HUDEP-2 (cell line): Measurements from ENCODE around the gene HNRNPA2B1.

Experiments
- DNase-seq, 76 experiments: peaks; one replicate each; lab custom pipeline; 2025; ENCODE audit not compliant: unreplicated experiment in 76 of 76; lab: John Stamatoyannopoulos, UW

The HNRNPA2B1 gene

DNA sequence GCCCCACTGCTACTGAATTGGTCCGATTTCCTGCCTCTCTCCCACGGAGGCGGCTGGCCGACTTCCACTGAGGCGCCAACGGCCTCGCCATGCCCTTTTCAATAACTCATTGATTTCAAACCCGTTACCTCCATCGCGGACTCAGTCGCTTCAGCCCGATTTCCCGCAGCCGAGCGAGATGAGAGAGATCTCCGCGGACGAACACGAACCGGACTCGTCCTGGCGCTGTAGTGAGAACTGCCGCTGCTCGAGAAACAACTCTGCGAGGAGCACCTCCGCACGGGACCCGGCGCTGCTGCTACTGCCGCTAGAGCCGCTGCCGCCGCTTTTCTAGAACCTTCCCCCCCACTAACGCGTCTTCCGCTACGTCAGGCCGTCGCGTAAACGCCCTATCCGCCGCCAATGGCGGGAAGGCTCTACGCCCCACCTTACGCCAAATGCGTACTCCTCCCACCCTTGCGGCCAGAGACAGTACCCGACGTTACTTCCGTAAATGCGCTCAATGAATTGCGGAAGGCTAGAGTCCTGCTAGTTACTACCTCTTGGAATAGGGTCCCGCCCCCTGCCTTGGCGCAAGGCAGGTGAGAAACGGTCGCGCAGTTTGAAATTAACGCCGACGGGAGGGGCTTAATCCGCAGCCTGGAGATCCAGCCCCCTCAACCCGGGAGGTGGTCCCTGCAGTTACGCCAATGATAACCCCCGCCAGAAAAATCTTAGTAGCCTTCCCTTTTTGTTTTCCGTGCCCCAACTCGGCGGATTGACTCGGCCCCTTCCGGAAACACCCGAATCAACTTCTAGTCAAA is at the start of gene HNRNPA2B1:
HNRNPA2B1 (minus strand) TSS at position 303 of the 803 bp plus-strand sequence; CDS start at position 134, 169 bp downstream.
- DNase-seq = peak; percentile 79 to 99 (median 96)

DNA sequence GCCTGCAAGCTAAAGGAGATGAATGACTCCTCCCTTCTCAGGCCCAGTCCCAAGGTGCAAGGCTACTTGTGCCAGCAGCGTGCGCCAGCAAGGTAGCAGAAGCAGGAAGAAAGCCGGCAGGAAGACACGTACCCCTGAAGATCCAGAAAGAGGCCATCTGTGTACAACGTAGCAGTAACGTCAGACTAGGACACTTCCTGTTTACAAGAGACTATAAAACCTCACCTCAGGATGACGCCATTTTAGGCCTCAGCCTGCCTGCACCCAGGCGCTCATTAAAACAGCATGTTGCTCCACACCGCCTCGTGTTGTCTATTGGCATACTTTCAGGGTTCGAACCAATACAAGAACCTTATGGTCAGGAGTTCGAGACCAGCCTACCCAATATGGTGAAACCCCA is 49.7 kb upstream of the HNRNPA2B1 start:
- no peak for DNase-seq

DNA sequence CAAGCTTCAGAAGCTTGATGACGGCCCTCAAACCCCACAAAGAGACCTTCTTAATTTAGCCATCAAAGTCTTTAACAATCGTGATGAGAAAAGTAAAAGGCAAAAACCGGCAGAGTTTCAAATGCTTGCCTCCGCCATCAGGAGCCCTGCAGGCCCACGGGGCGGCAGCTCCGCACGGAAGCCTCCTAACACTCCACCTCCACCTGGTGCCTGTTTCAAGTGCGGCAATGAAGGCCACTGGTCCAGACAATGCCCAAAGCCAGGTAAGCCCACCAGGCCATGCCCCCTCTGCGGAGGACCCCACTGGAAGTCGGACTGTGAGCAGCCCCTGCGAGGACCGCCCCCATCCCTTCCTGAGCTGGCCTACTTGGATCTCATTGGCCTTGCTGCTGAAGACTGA is 44.6 kb upstream of the HNRNPA2B1 start:
- no peak for DNase-seq

DNA sequence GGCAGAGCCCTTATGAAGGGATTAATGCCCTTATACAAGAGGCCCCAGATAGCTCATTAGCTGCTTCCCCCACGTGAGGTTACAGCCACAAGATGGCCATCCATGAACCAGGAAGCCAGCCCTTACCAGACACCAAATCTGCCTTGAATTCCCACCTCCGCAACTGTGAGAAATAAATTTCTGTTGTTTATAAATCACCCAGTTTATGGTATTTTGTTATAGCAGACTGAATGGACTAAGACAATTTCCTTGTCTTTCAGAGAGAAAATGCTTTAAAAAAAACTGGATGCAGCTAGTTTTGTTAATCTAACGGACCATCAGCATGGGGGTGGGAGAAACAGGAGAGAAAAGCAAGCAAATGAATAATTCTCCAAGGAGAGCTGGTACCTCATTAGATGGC is 37.5 kb upstream of the HNRNPA2B1 start:
- DNase-seq = no peak

DNA sequence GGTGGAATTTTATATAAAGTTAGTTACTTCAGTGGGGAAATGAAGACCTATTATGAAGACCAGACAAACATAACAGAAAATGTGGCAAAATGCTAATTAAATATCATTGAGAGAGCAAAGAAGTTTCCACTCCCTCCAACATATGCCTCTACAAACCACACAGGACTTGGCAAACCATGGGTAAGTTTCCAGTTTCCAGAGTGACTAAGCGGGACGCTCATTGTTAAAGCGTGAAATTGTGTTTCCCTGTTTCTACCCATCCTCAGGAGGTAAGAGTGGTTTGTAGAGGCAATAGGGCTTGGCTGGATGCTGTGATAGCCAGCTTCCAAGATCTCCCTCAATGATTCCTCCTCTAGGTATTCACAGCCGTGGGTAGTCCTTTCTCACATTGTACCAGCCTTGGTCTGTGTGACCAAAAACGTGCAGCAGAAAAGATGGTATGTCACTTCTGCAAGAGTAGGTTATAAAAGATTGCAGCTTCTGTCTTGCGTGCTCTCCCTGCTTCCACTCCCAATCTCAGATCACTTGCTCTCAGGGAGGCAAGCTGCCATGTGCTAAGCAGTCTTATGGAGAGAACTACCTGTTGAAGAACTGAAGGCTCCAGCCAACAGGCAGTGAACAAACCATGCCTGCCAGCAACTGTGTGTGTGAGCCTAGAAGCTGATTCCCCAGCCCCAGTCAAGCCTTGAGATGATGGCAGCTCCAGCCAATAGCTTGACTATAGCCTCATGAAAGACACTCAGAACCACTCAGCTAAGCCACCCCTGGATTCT is 36.7 kb upstream of the HNRNPA2B1 start:
- no peak for DNase-seq

DNA sequence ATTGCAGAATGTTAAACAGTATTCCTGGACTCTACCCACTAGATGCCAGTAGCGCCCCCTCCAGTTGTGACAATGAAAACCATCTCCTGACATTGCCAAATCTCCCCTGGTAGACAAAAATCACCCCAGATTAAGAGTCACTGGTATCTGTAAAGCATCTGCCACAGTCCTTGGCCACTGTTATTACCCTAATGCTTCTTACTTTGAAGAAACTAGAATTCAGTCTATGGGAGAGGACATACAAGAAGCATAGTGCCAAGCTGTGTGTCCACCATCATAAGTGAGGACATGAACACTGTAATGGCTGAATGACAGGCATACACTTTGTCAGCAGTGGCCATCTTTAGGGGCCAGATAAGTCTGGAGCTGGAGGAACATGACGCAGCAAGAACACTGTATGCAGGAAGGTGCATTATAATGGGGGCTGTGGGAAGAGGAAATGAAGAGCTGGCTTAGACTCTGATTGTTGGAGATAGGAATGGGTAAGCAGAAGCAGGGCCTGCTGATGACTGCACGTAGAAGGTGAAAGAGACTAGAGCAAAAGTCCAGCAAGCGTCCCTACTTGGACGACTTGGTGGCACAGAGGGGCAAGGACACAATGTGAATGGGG is 33.5 kb upstream of the HNRNPA2B1 start:
- DNase-seq = peak in 4 of 76 experiments; percentile 4 to 23 (median 10)

DNA sequence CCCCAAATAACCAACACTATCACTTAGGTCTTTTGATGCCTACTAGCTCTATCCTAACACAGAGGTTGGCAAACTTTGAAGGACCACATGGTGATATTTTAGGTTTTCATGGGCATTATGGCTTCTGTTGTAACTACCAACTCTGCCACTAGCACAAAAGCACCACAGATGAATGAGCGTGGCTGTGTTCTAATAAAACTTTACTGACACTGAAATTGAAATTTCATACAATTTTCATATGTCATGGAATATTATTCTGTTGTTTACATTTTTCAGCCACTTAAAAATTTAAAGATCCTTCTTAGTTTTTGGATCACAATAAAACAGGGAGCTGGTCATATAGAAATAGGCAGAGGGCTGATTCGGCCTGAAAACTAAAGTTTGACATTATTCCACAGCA is 27.4 kb upstream of the HNRNPA2B1 start:
- DNase-seq = no peak

DNA sequence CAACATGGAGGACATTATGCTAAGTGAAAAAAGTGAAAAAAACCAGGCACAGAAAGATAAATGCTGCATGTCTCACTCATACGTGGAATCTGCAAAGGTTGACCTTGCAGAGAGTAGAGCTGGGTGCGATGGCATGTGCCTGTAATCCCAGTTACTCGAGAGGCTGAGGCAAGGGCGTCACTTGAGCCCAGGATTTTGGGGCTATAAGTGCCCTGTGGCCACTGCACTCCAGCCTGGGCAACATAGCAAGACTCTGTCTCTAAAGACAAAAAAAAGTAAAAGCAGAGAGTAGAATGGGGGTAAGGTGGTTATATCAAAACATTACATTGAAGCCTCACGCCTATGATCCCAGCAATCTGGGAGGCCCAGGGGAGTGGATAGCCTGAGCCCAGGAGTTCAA is 23.8 kb upstream of the HNRNPA2B1 start:
- DNase-seq = no peak

DNA sequence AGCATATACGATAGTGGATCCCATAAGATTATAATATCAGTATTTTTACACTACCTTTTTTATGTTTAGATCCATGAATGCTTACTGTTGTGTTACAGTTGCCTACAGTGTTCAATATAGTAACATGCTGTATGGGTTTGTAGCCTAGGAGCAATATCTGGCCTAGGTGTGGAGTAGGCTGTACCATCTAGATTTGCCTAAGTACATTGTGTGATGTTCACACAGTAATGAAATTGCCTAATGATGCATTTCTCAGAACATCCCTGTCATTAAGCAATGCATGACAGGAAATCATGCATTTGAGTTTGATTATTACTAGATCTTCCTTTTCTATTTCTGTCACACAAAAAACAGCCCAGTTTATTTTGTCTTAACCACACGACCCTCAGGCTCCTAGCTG is 15.5 kb upstream of the HNRNPA2B1 start:
- DNase-seq = no peak

DNA sequence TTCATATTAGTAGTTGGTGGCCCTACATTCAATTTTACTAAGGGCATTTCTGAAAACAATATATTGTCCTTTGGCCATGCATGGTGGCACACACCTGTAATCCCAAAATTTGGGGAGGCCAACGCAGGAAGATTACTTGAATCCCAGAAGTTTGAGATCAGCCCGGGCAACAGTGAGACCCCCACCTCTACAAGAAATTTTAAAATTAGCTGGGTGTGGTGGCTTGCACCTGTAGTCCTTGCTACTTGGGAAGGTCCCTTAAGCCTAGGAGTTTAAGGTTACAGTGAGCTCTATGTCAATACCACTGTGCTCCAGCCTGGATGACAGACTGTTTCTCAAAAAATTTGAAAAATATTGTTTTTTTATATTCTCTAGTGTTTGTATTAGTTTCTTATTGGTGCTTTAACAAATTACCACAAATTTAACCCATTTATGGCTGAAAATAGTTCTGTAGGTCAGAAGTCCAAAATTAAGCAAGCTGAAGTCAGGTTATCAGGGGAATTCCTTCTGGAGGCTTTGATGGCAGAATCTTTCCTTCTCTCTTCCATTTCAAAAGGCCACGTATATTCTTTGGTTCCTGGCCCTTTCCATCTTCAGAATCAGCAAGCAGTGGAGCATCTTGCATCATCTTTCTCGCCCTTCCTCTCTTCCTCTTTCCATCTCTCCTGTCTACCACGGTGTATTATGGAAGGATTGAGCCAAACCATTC is 13.4 kb upstream of the HNRNPA2B1 start:
- DNase-seq = no peak

DNA sequence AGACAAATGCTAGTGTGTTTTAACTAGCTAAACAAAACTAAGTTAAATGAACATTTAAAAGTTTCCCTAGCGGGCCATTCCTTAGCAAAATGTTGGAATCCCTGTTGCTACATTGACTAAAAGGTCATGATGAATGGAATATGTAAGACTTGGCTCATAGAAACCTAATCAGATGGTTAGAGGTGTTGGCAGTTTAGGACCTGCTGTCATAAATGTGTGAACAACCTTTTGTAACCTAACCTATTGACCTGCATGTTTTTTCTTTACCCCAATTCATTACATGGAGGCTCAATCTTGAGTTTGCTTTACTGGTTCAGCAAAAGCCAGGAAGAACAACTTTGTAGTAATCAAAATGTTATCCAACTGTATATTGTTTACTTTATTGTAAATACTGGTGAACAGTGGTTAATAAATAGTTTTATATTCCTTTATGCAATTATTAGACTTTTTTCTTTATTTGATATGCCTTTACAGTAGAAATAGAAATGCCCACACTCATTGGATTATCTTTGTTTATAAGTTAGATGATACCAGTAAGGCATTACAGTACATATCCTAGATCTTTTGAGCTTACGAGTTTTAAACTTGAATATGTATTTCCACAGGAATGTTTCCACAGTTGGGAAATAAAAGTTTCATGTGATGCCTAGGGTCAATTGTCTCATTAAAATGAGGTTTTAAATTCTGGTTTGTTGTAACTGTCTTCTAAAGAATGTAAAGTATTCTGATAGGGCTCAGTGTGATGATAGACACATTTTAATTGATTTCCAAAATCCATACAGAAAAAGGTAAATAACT is 12.6 kb upstream of the HNRNPA2B1 start:
- no peak for DNase-seq

DNA sequence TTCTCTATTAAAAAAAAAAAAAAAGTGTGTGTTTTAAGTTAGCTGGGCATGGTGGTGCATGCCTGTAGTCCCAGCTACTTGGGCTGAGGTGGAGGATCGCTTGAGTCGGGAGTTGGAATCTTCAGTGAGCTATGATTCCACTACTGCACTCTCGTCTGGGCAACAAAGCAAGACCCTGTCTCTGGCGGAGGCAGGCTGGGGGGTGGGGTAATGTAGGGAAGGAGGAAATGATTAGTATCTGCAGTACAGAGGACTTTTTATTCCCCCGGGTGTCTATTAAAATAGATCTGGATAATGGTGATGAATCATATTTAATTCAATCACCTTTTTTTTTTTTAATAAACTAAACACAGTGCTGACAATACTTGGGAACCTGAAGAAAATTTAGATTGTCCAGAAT is 7.5 kb upstream of the HNRNPA2B1 start:
- no peak for DNase-seq

DNA sequence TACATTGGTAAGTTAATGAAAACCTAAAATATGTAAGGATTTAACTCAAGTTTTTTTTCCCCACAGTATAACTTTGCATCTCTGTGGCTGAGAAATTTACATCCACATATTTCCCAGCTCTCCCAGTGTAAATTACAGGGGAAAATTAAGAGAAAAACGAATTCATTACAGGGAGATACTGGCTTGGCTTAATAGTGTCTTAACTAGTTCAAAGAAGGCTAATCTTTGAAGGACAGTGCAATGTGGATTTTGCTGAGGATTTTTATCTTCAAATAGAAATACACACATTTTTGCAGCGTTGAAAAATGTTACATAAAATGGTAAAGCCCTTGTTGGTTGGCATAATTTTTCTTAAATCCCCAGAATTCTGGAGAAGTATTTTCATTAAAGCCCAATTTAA is 2.5 kb upstream of the HNRNPA2B1 start:
- peak in 1 of 76 experiments; percentile 48 for DNase-seq

DNA sequence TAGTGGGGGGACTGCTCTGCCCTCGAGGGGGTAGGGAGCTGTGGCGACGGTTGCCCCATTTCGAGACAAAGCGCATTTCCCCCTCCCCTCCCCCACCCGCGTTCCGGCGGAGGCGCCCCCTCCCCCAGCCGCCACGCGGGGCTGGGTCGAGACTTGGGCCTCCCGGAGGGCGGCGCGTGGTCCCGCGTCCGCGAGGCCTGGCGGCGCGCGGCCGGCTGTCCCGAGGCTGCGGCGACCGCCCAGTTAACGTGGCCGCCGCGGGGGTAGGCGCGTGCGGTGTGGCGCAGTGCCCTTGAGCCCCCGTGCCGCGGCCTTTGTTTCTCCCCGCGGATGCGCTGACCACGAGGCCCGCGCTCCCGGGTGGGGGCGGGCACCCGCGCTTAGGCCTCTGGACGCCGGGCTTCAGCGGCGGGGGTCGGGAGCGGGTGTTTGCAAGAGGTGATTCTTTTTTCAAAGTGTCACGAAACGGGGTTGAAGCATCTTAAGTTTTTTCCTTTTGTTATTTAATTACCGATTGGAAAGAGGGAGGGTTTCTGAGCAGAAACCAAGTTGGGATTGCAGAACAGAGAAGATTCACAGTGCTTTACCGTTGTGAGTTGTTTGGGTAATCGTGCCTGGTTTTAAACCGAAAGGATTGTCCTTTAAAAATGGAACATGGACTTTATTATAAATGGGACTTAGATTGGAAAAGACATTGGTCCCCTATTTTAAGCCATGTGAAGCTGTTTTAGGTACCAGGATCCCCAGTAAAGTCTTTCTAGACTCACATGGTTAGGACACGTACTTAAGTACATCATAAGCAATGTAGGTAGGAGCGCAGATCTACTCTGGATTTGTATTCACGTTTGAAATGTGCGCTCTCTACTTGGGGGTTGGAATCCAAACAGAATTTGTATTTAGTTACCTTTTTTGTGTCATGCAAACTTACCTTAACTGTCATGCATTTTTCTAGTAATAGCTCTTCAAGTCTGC is 1.8 kb upstream of the HNRNPA2B1 start:
- DNase-seq = peak in 28 of 76 experiments; percentile 20 to 69 (median 46)

DNA sequence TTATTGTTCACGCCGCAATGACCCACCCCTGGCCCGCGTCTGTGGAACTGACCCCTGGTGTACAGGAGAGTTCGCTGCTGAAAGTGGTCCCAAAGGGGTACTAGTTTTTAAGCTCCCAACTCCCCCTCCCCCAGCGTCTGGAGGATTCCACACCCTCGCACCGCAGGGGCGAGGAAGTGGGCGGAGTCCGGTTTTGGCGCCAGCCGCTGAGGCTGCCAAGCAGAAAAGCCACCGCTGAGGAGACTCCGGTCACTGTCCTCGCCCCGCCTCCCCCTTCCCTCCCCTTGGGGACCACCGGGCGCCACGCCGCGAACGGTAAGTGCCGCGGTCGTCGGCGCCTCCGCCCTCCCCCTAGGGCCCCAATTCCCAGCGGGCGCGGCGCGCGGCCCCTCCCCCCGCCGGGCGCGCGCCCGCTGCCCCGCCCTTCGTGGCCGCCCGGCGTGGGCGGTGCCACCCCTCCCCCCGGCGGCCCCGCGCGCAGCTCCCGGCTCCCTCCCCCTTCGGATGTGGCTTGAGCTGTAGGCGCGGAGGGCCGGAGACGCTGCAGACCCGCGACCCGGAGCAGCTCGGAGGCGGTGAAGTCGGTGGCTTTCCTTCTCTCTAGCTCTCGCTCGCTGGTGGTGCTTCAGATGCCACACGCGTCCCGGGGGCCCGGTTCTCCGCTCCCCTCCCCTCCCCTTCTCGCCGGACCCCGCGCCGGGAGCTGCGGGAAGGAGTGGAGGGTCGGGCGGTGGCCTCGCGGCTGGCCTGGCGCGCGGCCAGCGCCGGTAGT is 887 bp upstream of the HNRNPA2B1 start, which contains the start of gene CBX3:
CBX3 (plus strand) TSS at position 499 of the 772 bp plus-strand sequence. CDS start 1,254 bp downstream, outside the sequence.
- peak; percentile 47 to 97 (median 90) for DNase-seq

DNA sequence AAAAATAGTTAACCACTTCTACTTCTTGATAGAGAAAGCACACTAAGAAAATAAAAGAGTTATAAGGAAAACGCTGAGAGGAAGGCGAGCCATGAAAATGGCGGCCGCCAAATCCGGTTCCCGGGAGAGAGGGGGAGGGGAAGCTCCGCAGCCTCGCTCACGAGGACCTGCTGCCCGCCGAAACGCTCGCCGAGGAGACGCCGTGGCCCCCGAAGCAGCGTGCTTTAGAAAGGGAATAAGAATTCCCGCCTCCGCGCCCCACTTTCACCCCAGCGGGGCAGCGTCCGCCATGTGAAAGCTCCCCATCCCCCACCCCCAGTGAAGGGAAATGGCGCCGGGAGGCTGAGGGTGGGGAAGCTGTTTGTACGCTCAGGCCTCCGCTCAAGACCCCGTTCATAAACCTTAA is 505 bp downstream of the HNRNPA2B1 start:
- DNase-seq = peak in 52 of 76 experiments; percentile 5 to 98 (median 55)

DNA sequence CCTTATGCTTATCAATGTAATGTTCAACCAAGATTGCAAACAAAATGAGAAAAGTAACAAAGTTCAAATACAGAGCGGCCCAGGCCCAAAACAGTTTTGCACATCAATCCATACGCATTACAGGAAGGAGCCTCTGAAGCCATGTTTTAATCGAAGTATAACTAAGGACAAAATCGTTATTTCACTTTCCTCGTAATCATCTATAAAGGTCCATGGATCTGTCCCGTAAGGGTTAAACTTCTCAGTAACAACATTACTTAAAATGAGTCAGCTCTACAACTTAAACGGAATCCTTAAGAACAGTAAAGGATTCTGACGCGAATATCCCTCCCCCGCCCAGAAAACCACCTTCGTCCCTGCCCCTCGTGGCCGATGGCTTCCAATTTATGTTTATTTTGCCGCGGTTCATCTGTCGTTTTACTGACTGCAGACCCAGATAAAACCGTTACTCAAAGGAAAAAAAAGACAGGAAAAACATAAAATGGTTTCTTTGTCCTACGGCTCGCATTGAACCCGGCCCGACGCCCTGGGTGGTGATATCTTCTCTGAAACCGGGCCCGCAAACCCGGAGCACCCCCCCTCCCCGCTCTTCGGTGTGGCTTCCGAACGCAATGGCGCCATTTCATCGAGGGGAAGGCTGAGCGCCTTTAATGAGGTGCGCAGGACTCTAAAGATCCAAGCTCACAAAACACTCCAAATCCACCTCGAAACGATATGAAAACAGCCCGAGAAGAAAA is 1.1 kb downstream of the HNRNPA2B1 start:
- peak in 30 of 76 experiments; percentile 18 to 72 (median 40) for DNase-seq
